Measurements from ENCODE around the gene MPRIP.
A peak's percentile ranks its signal among the peaks of the same experiment; 100 is the strongest.
"Not testable (repeated sequence)": the region's sequence is repeated elsewhere in the genome, so short reads cannot be mapped to it uniquely, and the experiment has no call there.

The MPRIP gene

GRCh38 chr17:17130077-17130844, 88.0 kb downstream of the MPRIP start:
- no peak overlapping the region for H3K27ac ChIP-seq (ENCODE audit: low read depth, low read length)
- H3K9ac ChIP-seq (ENCODE audit: low read length) = no peak overlapping the region
- H3K4me1 ChIP-seq (ENCODE audit: control insufficient read depth, insufficient read depth, low read length) = no peaks in the 10 kb centered on the region
- H3K27me3 ChIP-seq (ENCODE audit: control insufficient read depth, insufficient read depth, low read length) = no peaks in the 10 kb centered on the region
- peaks cover 31% of the 10 kb centered on the region for H3K36me3 ChIP-seq (ENCODE audit: control insufficient read depth, insufficient read depth, low read length)
- H3K4me3 ChIP-seq (ENCODE audit: low read length) = no peak overlapping the region

- no peaks in the 10 kb centered on the region for H3K27me3 ChIP-seq (ENCODE audit: control insufficient read depth, insufficient read depth, low read length)
- H3K9ac ChIP-seq (ENCODE audit: low read length) = no peak overlapping the region
- H3K4me3 ChIP-seq (ENCODE audit: low read length) = no peak overlapping the region
- peaks cover 37% of the 10 kb centered on the region for H3K36me3 ChIP-seq (ENCODE audit: control insufficient read depth, insufficient read depth, low read length)
- no peaks in the 10 kb centered on the region for H3K4me1 ChIP-seq (ENCODE audit: control insufficient read depth, insufficient read depth, low read length)
- no peak overlapping the region for H3K27ac ChIP-seq (ENCODE audit: low read depth, low read length)
Measured at GRCh38 chr17:17131839-17132238, 89.6 kb downstream of the MPRIP start.

- no peak overlapping the region for H3K27ac ChIP-seq (ENCODE audit: low read depth, low read length)
- no peaks in the 10 kb centered on the region for H3K27me3 ChIP-seq (ENCODE audit: control insufficient read depth, insufficient read depth, low read length)
- no peaks in the 10 kb centered on the region for H3K4me1 ChIP-seq (ENCODE audit: control insufficient read depth, insufficient read depth, low read length)
- H3K9ac ChIP-seq (ENCODE audit: low read length) = no peak overlapping the region
- H3K4me3 ChIP-seq (ENCODE audit: low read length) = no peak overlapping the region
- H3K36me3 ChIP-seq (ENCODE audit: control insufficient read depth, insufficient read depth, low read length) = peaks cover 37% of the 10 kb centered on the region
Measured at GRCh38 chr17:17132746-17133145, 90.5 kb downstream of the MPRIP start.

GRCh38 chr17:17134051-17134956, 92.0 kb downstream of the MPRIP start:
- H3K27me3 ChIP-seq (ENCODE audit: control insufficient read depth, insufficient read depth, low read length) = no peaks in the 10 kb centered on the region
- H3K36me3 ChIP-seq (ENCODE audit: control insufficient read depth, insufficient read depth, low read length) = peaks cover 38% of the 10 kb centered on the region
- H3K9ac ChIP-seq (ENCODE audit: low read length) = no peak overlapping the region
- no peak overlapping the region for H3K27ac ChIP-seq (ENCODE audit: low read depth, low read length)
- no peak overlapping the region for H3K4me3 ChIP-seq (ENCODE audit: low read length)
- H3K4me1 ChIP-seq (ENCODE audit: control insufficient read depth, insufficient read depth, low read length) = no peaks in the 10 kb centered on the region

- H3K4me1 ChIP-seq (ENCODE audit: control insufficient read depth, insufficient read depth, low read length) = no peaks in the 10 kb centered on the region
- H3K27me3 ChIP-seq (ENCODE audit: control insufficient read depth, insufficient read depth, low read length) = no peaks in the 10 kb centered on the region
- peaks cover 35% of the 10 kb centered on the region for H3K36me3 ChIP-seq (ENCODE audit: control insufficient read depth, insufficient read depth, low read length)
- H3K4me3 ChIP-seq (ENCODE audit: low read length) = no peak overlapping the region
- H3K27ac ChIP-seq (ENCODE audit: low read depth, low read length) = no peak overlapping the region
- no peak overlapping the region for H3K9ac ChIP-seq (ENCODE audit: low read length)
Measured at GRCh38 chr17:17134957-17135333, 92.7 kb downstream of the MPRIP start.

GRCh38 chr17:17136221-17136620, 94.0 kb downstream of the MPRIP start:
- peaks cover 44% of the 10 kb centered on the region for H3K36me3 ChIP-seq (ENCODE audit: control insufficient read depth, insufficient read depth, low read length)
- H3K9ac ChIP-seq (ENCODE audit: low read length); H3K4me3 ChIP-seq (ENCODE audit: low read length); H3K27ac ChIP-seq (ENCODE audit: low read depth, low read length); H3K27me3 ChIP-seq (ENCODE audit: control insufficient read depth, insufficient read depth, low read length); H3K4me1 ChIP-seq (ENCODE audit: control insufficient read depth, insufficient read depth, low read length): not testable (repeated sequence)

- H3K27me3 ChIP-seq (ENCODE audit: control insufficient read depth, insufficient read depth, low read length) = no peaks in the 10 kb centered on the region
- H3K27ac ChIP-seq (ENCODE audit: low read depth, low read length) = no peak overlapping the region
- peaks cover 39% of the 10 kb centered on the region for H3K36me3 ChIP-seq (ENCODE audit: control insufficient read depth, insufficient read depth, low read length)
- H3K4me3 ChIP-seq (ENCODE audit: low read length) = no peak overlapping the region
- no peak overlapping the region for H3K9ac ChIP-seq (ENCODE audit: low read length)
- H3K4me1 ChIP-seq (ENCODE audit: control insufficient read depth, insufficient read depth, low read length) = no peaks in the 10 kb centered on the region
Measured at GRCh38 chr17:17137731-17138585, 95.7 kb downstream of the MPRIP start.

- H3K27me3 ChIP-seq (ENCODE audit: control insufficient read depth, insufficient read depth, low read length) = no peaks in the 10 kb centered on the region
- peaks cover 58% of the 10 kb centered on the region for H3K36me3 ChIP-seq (ENCODE audit: control insufficient read depth, insufficient read depth, low read length)
- no peak overlapping the region for H3K27ac ChIP-seq (ENCODE audit: low read depth, low read length)
- H3K4me1 ChIP-seq (ENCODE audit: control insufficient read depth, insufficient read depth, low read length) = no peaks in the 10 kb centered on the region
- H3K4me3 ChIP-seq (ENCODE audit: low read length) = no peak overlapping the region
- H3K9ac ChIP-seq (ENCODE audit: low read length) = no peak overlapping the region
Measured at GRCh38 chr17:17139972-17140589, 97.8 kb downstream of the MPRIP start.

GRCh38 chr17:17140590-17140980, 98.3 kb downstream of the MPRIP start:
- Histone ChIP-seq H3K36me3 (ENCODE audit: control insufficient read depth, insufficient read depth, low read length) (peaks cover 63% of the 10 kb centered on the region), H3K4me1 (ENCODE audit: control insufficient read depth, insufficient read depth, low read length) (no peaks in the 10 kb centered on the region), H3K9ac (ENCODE audit: low read length) (no peak overlapping the region), H3K27ac (ENCODE audit: low read depth, low read length) (no peak overlapping the region), H3K4me3 (ENCODE audit: low read length) (no peak overlapping the region), H3K27me3 (ENCODE audit: control insufficient read depth, insufficient read depth, low read length) (no peaks in the 10 kb centered on the region)

GRCh38 chr17:17141279-17141678, 99.0 kb downstream of the MPRIP start:
- peaks cover 68% of the 10 kb centered on the region for H3K36me3 ChIP-seq (ENCODE audit: control insufficient read depth, insufficient read depth, low read length)
- H3K9ac ChIP-seq (ENCODE audit: low read length) = no peak overlapping the region
- no peak overlapping the region for H3K4me3 ChIP-seq (ENCODE audit: low read length)
- H3K4me1 ChIP-seq (ENCODE audit: control insufficient read depth, insufficient read depth, low read length) = no peaks in the 10 kb centered on the region
- H3K27me3 ChIP-seq (ENCODE audit: control insufficient read depth, insufficient read depth, low read length) = no peaks in the 10 kb centered on the region
- H3K27ac ChIP-seq (ENCODE audit: low read depth, low read length) = no peak overlapping the region

- no peaks in the 10 kb centered on the region for H3K4me1 ChIP-seq (ENCODE audit: control insufficient read depth, insufficient read depth, low read length)
- H3K4me3 ChIP-seq (ENCODE audit: low read length) = no peak overlapping the region
- no peaks in the 10 kb centered on the region for H3K27me3 ChIP-seq (ENCODE audit: control insufficient read depth, insufficient read depth, low read length)
- H3K36me3 ChIP-seq (ENCODE audit: control insufficient read depth, insufficient read depth, low read length) = peaks cover 70% of the 10 kb centered on the region
- H3K9ac ChIP-seq (ENCODE audit: low read length) = no peak overlapping the region
- peak overlapping the region; percentile 38 for H3K27ac ChIP-seq (ENCODE audit: low read depth, low read length)
Measured at GRCh38 chr17:17141860-17142552, 99.7 kb downstream of the MPRIP start.

All from rectal smooth muscle tissue (tissue), 1 donor.